Colonic mucosa (tissue), 4 donors: ENCODE results near the gene BORCS5. TPM values are rescaled to one million over a fixed set of nuclear protein-coding genes. Genes with fewer than 3 reads are reported as not detected.

Experiments
- DNase-seq: peaks from one replicate; pipeline ENCODE4 v3.0.0-alpha.2; 2020
- H3K27ac ChIP-seq: fragments of 200-600 bp; one replicate; pipeline ENCODE4 v1.8.0; 2021
- H3K27me3 ChIP-seq: fragments of 200-600 bp; one replicate; pipeline ENCODE4 v1.8.0; 2021
- H3K36me3 ChIP-seq: fragments of 200-600 bp; one replicate; pipeline ENCODE4 v1.8.0; 2021
- H3K4me1 ChIP-seq: fragments of 200-600 bp; one replicate; pipeline ENCODE4 v1.8.0; 2021; ENCODE audit warnings: mild to moderate bottlenecking
- H3K4me3 ChIP-seq: fragments of 200-600 bp; one replicate; pipeline ENCODE4 v1.8.0; 2021
- H3K9ac ChIP-seq, 2 donors: one replicate each; pipeline ENCODE4 v1.7.0; 2013; ENCODE audit warnings: control low read depth in 2 of 2, low read depth in 2 of 2, low read length in 2 of 2
- H3K9me3 ChIP-seq: fragments of 200-600 bp; one replicate; pipeline ENCODE4 v1.8.0; 2021
- intact Hi-C: fragments of 100-400 bp; cut with DNase I; formaldehyde crosslinking; loops from one replicate; pipeline ENCODE4 v1.14.1; 2022
- total RNA-seq, 2 donors: library from RNA; stranded (reverse); fragmentation: NEBNext Ultra II Directional in 1 of 2; extraction: Animal tissue kit (Norgen Biotek cat#: 25700) in 1 of 2; gene quantifications; one replicate each; pipeline ENCODE4 v1.2.1, GENCODE V29; 2021
- TF ChIP-seq, protein P1 (sequence below): fragments of 200-600 bp; IDR thresholded peaks from one replicate; pipeline ENCODE4 v1.8.0; 2022; ENCODE audit warnings: antibody characterized with exemption, mild to moderate bottlenecking
- donor health status: healthy.
- donor health status: DM: no; HTN: no; CAD: no.
- donor health status: DM: no; HTN: no; CAD: no.

BORCS5 gene
- total RNA-seq, 2 donors from 2014 or later = 10.7 to 12.4 TPM

DNA sequence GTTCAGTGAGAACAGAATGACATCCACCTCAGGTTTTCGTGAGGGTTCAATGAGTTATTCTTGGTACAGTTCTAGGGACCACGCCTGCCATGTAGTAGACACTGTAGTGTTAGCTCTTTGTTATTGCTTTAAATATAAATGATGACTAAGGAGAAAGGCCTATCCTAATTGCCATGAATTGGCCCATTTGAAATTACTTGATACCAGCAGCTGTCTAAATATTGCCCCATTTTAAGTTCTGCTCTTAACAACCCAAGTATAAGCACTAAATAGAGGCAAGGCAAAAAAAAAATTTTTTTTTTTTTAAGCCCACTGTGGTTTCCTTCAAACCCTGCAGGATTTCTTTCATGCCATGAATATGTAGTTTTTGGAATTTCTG, 84.5 kb downstream of the BORCS5 start:
- H3K27ac ChIP-seq = no peak overlapping the region
- H3K4me1 ChIP-seq = no peaks in the 10 kb centered on the region
- no peak overlapping the region for H3K4me3 ChIP-seq
- H3K9ac ChIP-seq = peak overlapping the region in 1 of 2 donors; percentile 48
- intact Hi-C loops = no loop called here
- TF ChIP-seq, protein P1, sequence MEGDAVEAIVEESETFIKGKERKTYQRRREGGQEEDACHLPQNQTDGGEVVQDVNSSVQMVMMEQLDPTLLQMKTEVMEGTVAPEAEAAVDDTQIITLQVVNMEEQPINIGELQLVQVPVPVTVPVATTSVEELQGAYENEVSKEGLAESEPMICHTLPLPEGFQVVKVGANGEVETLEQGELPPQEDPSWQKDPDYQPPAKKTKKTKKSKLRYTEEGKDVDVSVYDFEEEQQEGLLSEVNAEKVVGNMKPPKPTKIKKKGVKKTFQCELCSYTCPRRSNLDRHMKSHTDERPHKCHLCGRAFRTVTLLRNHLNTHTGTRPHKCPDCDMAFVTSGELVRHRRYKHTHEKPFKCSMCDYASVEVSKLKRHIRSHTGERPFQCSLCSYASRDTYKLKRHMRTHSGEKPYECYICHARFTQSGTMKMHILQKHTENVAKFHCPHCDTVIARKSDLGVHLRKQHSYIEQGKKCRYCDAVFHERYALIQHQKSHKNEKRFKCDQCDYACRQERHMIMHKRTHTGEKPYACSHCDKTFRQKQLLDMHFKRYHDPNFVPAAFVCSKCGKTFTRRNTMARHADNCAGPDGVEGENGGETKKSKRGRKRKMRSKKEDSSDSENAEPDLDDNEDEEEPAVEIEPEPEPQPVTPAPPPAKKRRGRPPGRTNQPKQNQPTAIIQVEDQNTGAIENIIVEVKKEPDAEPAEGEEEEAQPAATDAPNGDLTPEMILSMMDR = no peak
- no peak for DNase-seq
- H3K27me3 ChIP-seq = no peaks in the 10 kb centered on the region
- no peaks in the 10 kb centered on the region for H3K9me3 ChIP-seq
- H3K36me3 ChIP-seq = no peaks in the 10 kb centered on the region

DNA sequence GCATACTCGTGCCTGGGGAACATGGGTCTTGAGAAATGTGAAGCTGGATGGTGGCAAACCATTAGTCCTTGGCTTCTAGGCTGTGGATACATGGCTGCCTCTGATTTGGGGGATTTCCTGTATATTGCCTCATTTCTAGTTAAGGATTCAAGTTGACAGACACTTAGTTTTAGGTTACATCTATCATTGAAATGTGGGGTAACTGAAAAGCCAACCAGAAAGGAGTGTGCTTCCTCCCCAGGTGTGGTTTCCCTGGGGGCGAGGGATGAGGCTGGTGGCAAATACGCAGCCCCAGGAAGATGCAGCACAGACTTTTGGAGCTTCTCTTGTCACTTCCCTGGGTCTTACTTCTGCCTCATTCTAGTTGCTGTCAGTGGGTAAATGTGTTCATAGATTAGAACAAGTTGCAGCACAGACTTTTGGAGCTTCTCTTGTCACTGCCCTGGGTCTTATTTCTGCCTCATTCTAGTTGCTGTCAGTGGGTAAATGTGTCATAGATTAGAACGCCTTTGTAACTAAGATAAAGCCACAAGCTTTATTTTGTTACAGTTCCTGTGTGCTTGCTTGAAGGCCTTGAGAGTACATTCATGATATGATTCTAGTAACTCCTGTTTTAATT, 85.1 kb downstream of the BORCS5 start:
- intact Hi-C loops = no loop called here
- no peaks in the 10 kb centered on the region for H3K36me3 ChIP-seq
- H3K9ac ChIP-seq = peak overlapping the region in 1 of 2 donors; percentile 21
- H3K27ac ChIP-seq = peak overlapping the region; percentile 46
- no peaks in the 10 kb centered on the region for H3K9me3 ChIP-seq
- TF ChIP-seq, protein P1 = no peak
- H3K27me3 ChIP-seq = no peaks in the 10 kb centered on the region
- H3K4me1 ChIP-seq = no peaks in the 10 kb centered on the region
- DNase-seq = no peak
- H3K4me3 ChIP-seq = no peak overlapping the region

DNA sequence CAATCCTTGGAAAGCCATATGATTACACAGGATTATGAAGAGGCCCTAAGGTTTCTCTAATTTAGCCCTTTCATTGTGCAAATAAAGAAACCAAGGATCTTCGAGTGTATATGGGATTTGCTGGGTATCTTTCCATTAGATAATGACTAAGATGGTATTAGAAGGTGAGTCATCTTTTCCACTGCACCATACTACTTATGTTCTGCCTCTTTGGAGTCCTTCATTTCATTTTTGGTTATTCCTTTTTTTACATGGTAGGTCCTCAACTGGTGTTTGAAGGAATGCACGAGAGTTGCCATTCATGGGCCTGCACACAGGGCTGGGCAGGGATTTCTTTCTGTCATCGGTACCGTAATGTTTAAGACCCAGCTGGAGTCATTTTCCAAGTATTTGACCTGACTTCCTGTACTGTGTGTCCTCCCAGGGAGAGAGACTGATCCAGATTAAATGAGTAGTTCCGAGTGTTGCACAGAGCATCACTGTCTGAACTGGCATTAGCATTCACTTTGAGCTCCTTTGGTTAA, 85.7 kb downstream of the BORCS5 start:
- Histone ChIP-seq H3K4me1 (no peaks in the 10 kb centered on the region), H3K36me3 (no peaks in the 10 kb centered on the region), H3K9me3 (no peaks in the 10 kb centered on the region), H3K27ac (peak overlapping the region; percentile 46), H3K27me3 (no peaks in the 10 kb centered on the region), H3K4me3 (no peak overlapping the region), H3K9ac (no peak overlapping the region)
- intact Hi-C loops = no loop called here
- DNase-seq = no peak
- TF ChIP-seq, protein P1 = no peak

DNA sequence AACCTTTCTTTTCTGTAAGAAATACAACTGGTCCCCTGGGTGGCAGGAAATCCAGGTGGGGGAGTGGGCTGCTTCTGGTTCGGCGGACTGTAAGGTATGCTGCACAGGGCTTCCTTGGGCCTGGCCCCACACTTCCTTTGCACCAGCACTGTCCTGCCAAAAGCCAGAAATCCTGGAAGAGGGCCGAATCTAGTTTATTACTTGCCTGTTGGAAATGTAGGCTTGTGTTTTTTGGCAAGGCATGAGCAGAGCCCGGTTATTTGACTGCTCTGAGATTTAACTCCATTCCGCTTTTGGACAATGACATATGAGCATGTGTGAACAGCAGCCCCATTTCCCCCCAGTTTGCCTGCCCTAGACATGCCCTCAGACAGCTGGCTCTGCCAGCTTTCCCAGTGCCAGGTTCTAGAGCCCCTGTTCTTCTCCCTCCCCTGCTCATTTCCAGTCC, 86.6 kb downstream of the BORCS5 start:
- H3K27me3 ChIP-seq = no peaks in the 10 kb centered on the region
- H3K27ac ChIP-seq = peak overlapping the region; percentile 46
- no peaks in the 10 kb centered on the region for H3K36me3 ChIP-seq
- DNase-seq = peak; percentile 32
- H3K9me3 ChIP-seq = no peaks in the 10 kb centered on the region
- H3K4me3 ChIP-seq = no peak overlapping the region
- H3K4me1 ChIP-seq = no peaks in the 10 kb centered on the region
- intact Hi-C loops = no loop called here
- TF ChIP-seq, protein P1 = no peak
- no peak overlapping the region for H3K9ac ChIP-seq

DNA sequence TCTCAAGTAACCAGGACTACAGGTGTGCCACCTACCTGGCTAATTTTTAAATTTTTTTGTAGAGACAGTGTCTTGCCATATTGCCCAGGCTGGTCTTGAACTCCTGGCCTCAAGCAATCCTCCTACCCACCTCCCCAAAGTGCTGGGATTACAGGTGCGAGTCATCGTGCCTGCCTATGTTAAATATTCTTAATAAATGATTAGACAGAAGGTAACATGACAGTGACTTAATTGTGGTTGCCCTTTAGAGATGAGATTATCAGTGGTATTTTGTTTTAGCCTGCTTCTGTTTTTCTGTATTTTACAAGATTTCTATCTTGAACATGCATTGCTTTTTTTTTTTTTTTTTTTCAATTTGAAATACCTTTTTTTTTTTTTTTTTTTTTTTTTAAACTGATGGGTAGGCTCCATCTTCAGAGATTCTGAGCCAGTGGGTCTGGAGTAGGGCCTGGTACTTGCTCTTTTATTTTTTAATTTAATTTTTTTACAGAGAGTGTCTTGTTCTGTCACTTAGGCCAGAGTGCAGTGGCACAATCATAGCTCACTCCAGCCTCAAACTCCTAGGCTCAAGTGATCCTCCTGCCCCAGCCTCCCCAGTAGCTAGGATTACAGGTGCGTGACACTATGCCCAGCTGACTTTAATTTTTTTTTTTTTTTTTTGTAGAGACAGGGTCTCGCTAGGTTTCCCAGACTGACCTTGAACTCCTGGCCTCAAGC, 88.4 kb downstream of the BORCS5 start:
- Histone ChIP-seq H3K36me3 (no peaks in the 10 kb centered on the region), H3K4me3 (no peak overlapping the region), H3K27ac (no peak overlapping the region), H3K9me3 (no peaks in the 10 kb centered on the region), H3K4me1 (no peaks in the 10 kb centered on the region), H3K27me3 (no peaks in the 10 kb centered on the region), H3K9ac (no peak overlapping the region)
- intact Hi-C loops = no loop called here
- TF ChIP-seq, protein P1 = no peak
- no peak for DNase-seq
